GM19193 (cell line): ENCODE measurements around the gene LUC7L.

ENCODE experiments used
- POLR2A ChIP-seq: IDR thresholded peaks from 4 replicates; pipeline ENCODE4 v1.6.1; 2011; ENCODE audit not compliant: insufficient read depth, insufficient read length; ENCODE audit errors: extremely low read depth

LUC7L gene

DNA sequence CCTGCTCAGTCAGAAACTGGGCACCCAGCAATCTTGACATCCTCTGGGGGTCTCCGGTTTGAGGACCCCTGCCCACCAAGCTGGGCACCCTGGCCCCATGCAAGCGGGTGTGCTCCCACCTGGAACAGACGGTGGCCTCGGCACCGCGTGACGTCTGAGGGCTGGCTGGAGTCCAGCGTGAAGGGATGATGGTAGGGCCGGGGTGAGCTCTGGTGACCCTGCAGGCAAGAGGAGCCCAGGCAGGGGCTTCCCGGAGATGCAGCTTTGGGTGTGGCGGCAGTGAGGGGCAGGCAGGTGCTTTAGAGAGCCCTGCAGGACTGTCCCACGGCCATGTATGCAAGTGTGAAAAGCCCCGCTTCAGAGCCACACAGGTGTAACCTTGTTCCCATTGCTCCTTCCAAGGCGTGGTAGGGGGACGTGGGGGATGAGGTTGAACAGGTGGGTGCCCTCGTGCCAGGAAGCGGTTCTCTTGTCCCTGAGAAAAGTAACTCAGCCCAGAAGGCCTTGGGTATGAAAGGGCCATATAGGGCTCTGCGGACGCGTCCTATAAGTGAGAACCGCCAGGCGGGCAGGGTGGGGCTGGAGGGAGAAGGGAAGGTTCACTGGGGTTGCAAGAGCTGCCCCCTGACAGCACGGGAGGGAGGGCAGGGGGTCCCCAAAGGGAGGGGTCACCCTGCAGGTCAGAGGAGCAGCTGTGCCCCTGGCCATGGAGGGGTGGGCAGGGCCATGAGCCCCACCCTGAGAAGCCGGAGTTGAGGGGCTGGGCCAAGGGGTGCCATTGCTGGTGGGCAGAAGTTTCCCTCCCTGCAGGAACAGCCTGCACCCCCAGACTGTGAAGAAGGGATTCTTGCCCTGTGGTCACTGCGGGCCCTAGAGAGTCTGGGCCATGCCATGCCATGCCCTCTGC lies 37.3 kb upstream of the LUC7L start:
- no peak for TF ChIP-seq POLR2A

DNA sequence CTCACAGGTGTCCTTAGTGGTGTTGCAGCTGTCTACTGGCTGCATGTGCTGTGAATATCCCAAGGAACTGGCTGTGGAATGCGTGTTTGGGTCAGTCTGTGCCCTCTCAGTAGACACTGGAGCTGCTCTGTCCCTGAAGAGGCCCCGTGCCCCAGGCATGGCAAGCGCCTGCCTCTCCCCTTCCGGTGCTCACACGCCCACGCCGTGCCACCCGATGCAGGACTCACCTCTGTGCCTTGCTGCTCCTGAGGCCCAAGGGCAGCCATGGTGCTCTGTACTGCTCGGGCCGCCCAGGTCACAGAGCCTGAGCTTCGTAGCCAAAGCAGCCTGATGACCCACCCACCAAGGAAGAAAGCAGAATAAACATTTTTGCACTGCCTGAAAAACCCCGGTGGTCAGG lies 36.5 kb upstream of the LUC7L start:
- TF ChIP-seq POLR2A, result no peak

DNA sequence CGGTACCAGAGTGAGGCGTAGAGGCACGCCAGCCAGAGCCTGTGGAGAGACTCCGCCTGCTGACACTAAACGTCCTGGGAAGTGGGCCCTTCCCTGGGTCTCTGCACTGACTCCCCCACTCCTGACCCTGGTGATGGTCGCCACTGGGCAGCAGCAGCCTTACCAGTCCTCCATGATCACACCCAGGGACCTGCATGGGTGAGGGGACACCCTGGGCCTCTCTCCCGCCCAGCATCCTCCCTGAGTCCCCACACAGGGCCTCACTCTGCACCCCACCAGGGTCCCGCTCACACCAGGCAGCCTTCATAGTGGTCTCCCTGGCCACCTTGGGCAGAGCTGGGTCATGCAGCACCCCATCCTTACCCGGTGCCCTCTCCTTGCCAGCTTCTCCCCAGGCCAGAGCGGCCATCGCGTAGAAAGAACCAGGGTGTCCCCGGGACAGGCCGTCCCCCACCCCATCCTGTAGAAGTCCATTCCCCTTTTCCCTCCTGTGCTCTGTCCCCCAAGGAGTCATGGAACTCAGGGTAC lies 35.8 kb upstream of the LUC7L start:
- TF ChIP-seq POLR2A, result no peak

DNA sequence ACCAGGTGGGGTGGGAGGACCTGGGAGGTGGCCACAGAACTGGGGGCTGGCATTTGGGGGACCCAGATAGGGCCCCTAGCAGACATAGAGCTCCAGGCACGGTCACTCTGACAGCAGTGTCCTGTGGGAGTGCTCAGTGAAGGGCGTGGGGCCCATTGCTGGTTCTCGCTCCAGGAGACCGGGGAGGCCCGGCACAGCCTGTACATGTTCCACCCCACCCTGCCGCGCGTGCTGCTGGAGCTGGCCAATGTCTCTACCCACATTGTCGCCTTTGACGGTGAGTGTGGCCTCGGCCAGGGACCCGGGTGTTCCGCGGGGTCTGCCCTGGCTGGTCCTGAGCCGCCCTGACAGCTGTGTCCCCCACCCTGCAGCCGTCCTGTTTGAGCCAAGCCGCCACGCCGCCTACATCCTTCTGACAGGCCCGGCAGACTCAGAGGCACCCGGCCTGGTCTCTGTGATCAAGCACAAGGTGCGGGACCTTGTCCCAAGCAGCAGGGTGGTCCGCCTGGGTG lies 35.2 kb upstream of the LUC7L start:
- no peak for TF ChIP-seq POLR2A

DNA sequence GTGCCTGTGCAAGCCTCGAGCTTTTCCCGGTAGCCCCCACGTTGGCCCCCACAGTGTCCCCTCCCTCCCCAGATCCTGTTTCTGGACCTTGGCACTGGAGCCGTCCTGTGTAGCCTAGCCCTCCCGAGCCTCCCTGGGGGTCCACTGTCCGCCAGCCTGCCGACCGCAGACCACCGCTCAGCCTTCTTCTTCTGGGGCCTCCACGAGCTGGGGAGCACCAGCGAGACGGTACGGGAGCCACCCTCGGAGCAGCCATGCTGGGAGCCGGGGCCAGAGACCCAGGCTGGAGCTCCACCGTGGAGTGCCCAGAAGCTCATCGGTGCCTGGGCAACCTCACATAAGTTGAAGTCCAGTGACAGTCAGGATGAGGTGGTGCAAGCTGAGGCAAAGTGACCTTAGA lies 34.7 kb upstream of the LUC7L start:
- TF ChIP-seq POLR2A, result no peak

DNA sequence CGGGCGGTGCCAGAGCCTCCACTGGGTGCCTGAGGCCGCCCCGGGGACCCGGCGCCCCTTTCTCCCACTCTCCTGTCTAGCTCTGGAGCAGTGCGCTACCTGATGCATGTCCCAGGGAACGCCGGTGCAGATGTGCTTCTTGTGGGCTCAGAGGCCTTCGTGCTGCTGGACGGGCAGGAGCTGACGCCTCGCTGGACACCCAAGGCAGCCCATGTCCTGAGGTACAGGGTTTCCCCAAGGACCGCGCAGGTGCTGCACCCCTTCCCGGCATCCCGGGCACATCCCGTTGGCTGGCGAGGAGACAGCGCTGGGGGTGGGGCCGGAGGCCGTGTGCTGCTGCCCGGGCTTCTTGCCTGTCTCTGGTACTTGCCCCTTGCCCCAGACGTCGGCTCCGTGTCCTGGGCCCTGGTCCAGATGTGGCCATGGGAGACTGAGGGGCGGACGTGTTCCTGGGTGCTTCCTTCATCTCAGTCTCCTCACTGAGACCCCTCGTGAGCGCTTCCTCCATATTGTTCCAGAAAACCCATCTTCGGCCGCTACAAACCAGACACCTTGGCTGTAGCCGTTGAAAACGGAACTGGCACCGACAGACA lies 34.0 kb upstream of the LUC7L start:
- TF ChIP-seq POLR2A, result no peak

DNA sequence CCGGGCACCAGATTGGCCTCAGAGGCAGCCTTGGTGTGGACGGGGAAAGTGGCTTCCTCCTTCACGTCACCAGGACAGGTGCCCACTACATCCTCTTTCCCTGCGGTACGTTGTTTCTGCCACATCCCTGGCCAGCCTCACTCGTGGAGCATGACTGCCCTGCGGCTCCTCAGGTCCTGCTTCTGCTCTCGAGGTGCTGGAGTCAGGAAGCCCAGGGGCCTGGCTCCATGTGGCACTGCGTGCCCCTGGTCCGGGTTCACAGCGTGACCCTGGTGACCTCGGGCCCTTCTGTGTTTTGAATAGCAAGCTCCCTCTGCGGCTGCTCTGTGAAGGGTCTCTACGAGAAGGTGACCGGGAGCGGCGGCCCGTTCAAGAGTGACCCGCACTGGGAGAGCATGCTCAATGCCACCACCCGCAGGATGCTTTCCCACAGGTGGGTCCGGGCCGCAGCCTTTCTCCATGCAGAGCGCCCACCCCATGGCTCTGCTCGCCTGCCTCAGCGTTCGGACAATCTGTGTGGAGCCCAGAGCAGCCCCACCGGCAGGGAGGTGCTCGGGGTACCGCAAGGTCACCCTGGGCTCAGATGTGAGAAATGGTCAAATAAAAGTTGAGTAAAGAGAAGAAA lies 33.0 kb upstream of the LUC7L start:
- no peak for TF ChIP-seq POLR2A

DNA sequence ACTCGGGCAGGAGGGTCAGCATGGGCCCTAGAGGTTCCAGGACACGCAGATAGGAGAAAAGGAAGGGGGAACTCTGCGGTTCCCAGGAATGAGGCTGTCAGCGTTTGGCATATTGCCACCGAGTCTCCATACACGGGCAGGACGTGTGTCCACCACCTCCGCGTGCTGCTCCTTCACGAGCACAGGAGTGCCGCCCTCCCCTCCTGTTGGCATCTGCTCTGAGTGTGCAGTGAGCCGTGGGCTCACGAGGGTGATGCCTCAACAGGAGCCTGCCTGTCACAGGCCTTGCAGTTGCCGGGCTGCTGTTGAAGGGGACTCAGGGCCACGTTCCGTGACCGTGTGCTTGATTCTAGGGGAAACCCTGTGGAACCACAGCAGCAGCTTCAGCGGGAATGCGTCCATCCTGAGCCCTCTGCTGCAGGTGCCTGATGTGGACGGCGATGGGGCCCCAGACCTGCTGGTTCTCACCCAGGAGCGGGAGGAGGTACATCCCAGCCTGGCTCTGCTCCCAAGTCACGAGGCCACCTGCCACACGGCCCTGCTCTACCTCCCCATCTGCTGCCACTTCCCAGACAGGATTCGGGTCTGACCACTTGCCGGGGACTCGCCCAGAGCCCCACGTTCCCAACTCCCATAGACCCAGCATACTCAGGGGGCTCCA lies 31.9 kb upstream of the LUC7L start:
- no peak for TF ChIP-seq POLR2A

DNA sequence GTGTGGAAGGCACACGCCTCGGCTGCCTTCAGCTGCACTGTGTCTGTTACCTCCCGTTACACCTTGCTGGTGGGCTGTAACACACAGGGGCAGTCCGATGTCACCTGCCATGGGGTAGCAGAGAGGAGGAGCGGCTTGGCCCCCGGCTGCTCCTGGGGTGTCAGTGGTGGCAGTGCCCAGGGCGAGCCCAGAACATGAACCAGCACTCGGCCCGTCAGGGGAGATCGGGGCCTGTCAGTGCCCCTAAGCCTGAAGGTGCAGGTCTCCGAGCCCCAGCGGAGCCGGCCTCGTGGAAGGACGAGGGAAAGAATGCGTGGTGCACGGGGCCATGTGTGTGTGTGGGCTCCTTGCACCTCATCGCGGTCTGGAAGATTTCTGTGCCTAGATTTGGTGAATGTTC lies 31.1 kb upstream of the LUC7L start:
- TF ChIP-seq POLR2A, result no peak

DNA sequence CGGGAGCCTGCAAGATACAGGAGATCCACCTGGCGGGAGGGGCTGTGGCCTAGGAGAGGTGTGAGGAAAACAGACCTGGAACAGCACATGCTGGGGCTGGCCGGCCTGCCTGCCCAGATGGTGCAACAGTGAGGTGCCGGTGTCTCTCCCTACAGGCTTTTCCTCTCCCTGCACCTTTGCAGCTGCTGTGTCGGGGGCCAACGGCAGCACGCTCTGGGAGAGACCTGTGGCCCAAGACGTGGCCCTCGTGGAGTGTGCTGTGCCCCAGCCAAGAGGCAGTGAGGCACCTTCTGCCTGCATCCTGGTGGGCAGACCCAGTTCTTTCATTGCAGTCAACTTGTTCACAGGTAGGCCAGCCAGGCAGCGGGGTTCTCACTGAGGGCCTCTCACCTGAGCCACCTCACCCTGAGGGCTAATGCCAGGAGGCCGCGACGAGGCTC lies 30.6 kb upstream of the LUC7L start:
- TF ChIP-seq POLR2A, result no peak

DNA sequence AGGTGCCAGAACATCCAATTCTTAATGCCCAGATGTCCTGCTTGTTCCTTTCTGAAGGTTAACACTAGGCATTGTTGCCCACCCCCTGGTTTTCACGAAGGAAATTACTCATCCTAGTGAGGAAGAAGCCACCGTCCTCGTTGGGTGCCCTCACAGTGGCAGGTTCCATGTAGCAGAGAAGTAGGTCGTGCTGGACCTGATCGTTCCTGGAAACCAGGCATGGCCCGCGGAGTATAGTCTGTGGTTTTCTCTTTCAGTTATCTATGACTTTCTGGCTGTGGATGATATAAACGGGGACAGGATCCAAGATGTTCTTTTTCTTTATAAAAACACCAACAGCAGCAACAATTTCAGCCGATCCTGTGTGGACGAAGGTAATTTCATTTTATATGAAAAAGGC lies 30.0 kb upstream of the LUC7L start:
- no peak for TF ChIP-seq POLR2A

DNA sequence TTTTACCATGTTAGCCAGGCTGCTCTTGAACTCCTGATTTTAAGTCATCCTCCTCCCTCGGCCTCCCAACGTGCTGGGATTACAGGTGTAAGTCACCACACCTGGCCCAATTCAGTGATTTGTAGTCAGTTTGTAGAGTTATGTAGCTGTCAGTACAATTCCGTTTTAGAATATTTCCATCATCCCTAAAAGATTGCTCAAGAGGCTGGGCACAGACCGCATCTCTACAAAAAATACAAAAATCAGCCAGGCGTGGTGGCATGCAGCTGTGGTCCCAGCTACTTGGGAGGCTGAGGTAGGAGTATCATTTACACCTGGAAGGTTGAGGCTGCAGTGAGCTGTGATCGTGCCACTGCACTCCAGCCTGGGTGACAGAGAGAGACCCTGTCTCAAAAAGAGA lies 25.9 kb upstream of the LUC7L start:
- TF ChIP-seq POLR2A, result no peak

DNA sequence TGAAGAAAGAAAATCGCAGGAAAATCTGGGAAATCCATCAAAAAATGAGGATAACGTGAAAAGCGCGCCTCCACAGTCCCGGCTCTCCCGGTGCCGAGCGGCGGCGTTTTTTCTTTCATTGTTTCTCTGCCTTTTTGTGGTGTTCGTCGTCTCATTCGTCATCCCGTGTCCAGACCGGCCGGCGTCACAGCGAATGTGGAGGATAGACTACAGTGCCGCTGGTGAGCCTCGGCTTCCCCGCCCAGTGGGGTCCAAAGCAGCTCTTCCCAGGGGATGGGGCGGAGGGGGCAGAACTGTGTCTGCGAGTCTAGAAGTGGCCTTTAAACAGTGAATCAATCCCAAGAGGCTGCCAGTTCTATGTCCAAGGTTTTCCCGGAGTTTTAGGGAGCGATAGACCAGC lies 25.2 kb upstream of the LUC7L start:
- no peak for TF ChIP-seq POLR2A

DNA sequence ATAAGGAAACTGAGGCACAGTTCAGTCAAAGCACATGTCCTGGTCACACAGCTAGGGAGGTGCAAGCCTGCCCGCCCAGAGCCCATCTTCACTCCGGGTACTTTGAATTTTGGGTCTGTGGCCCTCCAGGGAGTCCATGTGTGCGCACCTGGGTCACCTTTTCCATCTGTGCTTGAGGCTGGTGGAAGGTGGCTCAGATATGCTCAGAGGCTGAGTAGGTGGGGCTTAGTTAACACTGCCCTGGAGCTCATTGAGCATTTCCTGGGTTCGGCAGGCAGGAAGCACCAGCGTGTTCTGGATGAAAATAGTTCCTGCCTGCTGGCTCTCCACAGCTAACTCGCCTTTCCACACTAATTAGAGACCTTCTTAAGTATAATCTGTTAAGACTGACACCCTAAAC lies 24.6 kb upstream of the LUC7L start:
- TF ChIP-seq POLR2A, result no peak
